ENCODE measurements around the gene LHPP.
A peak's percentile ranks its signal among the peaks of the same experiment; 100 is the strongest.

Gene LHPP

GRCh38 chr10:124640538-124641231, 179.1 kb downstream of the LHPP start:
- no peak overlapping the region for H3K4me3 ChIP-seq (ENCODE audit: low read depth, low read length)
- no peak for TF ChIP-seq CTCF (conservative IDR thresholded peaks at IDR 0.05; ENCODE audit: low read depth, low read length)
- no peak for DNase-seq (ENCODE audit: low read depth)

- no peak overlapping the region for H3K4me3 ChIP-seq (ENCODE audit: low read depth, low read length)
- no peak for TF ChIP-seq CTCF (conservative IDR thresholded peaks at IDR 0.05; ENCODE audit: low read depth, low read length)
Observed at GRCh38 chr10:124641282-124642087, 179.9 kb downstream of the LHPP start.

GRCh38 chr10:124642088-124642710, 180.6 kb downstream of the LHPP start:
- TF ChIP-seq CTCF (conservative IDR thresholded peaks at IDR 0.05; ENCODE audit: low read depth, low read length), result no peak
- no peak overlapping the region for H3K4me3 ChIP-seq (ENCODE audit: low read depth, low read length)
- DNase-seq (ENCODE audit: low read depth), result no peak

More at GRCh38 chr10:124641282-124642087, 179.9 kb downstream of the LHPP start:
- DNase-seq (ENCODE audit: low read depth), result peak; percentile 57

GRCh38 chr10:124643330-124644009, 181.8 kb downstream of the LHPP start:
- no peak overlapping the region for H3K4me3 ChIP-seq (ENCODE audit: low read depth, low read length)
- no peak for DNase-seq (ENCODE audit: low read depth)
- no peak for TF ChIP-seq CTCF (conservative IDR thresholded peaks at IDR 0.05; ENCODE audit: low read depth, low read length)

GRCh38 chr10:124644236-124644635, 182.6 kb downstream of the LHPP start:
- no peak overlapping the region for H3K4me3 ChIP-seq (ENCODE audit: low read depth, low read length)
- no peak for DNase-seq (ENCODE audit: low read depth)
- TF ChIP-seq CTCF (conservative IDR thresholded peaks at IDR 0.05; ENCODE audit: low read depth, low read length), result no peak

- H3K4me3 ChIP-seq (ENCODE audit: low read depth, low read length), result no peak overlapping the region
- no peak for DNase-seq (ENCODE audit: low read depth)
- no peak for TF ChIP-seq CTCF (conservative IDR thresholded peaks at IDR 0.05; ENCODE audit: low read depth, low read length)
Observed at GRCh38 chr10:124644771-124645415, 183.3 kb downstream of the LHPP start.
